B cell (primary cell): ENCODE measurements around the gene KDM3B. TPM values are rescaled to one million over a fixed set of nuclear protein-coding genes. Genes with fewer than 3 reads are reported as not detected.

ENCODE experiments used
- ATAC-seq: fragments of 200-7000 bp; cut with Tn5 transposase; one replicate; pipeline ENCODE4 v1.10.0; 2021; ENCODE audit warnings: low read depth, mild to moderate bottlenecking, moderate number of reproducible peaks, moderate library complexity
- CTCF ChIA-PET: fragments of 350-600 bp; sonication (Branson Sonifier 250); formaldehyde crosslinking; loops from one replicate; lab custom pipeline; 2021; ENCODE audit warnings: antibody characterized with exemption, inconsistent platforms; lab: Charles Lee
- POLR2A ChIA-PET: fragments of 350-600 bp; sonication (Branson Sonifier 250); formaldehyde crosslinking; loops from one replicate; lab custom pipeline; 2021; ENCODE audit warnings: antibody characterized with exemption; lab: Charles Lee
- DNase-seq: peaks from one replicate; pipeline ENCODE4 v3.0.0; 2013
- H2AFZ ChIP-seq: 2 replicates; pipeline ENCODE4 v1.6.1; 2012; ENCODE audit warnings: mild to moderate bottlenecking, low read depth, low read length; ENCODE audit not compliant: insufficient read depth, poor library complexity, severe bottlenecking
- H3K27ac ChIP-seq, 2 donors: 1 replicate in 1 of 2; 2 replicates in 1 of 2; pipeline ENCODE4 v1.5.1; 2012 to 2013; ENCODE audit warnings: low read length in 2 of 2, mild to moderate bottlenecking in 2 of 2, moderate library complexity in 1 of 2
- H3K27me3 ChIP-seq, 4 experiments: fragments of 200-600 bp in 1 of 4; sonication (generic) in 1 of 4; replicated peaks in 1 of 4; 1 replicate in 2 of 4; 2 replicates in 2 of 4; pipeline versions ENCODE4 v1.6.1 to v1.7.0; 2013 to 2016; ENCODE audit warnings: low read length in 3 of 4, mild to moderate bottlenecking in 2 of 4, mixed read lengths in 1 of 4, moderate library complexity in 1 of 4; ENCODE audit not compliant: insufficient read depth in 4 of 4, control insufficient read depth in 3 of 4; ENCODE audit errors: control extremely low read depth in 1 of 4
- H3K36me3 ChIP-seq, 2 experiments: replicated peaks in 1 of 2; 1 replicate in 1 of 2; 2 replicates in 1 of 2; pipeline versions ENCODE4 v1.6.1 to v1.7.1; 2013; ENCODE audit warnings: low read length in 1 of 2; ENCODE audit not compliant: insufficient read depth in 2 of 2, control insufficient read depth in 1 of 2; ENCODE audit errors: control extremely low read depth in 1 of 2, extremely low read depth in 1 of 2
- H3K4me1 ChIP-seq, 2 donors: fragments of 200-600 bp in 1 of 2; sonication (generic) in 1 of 2; 1 replicate in 1 of 2; 2 replicates in 1 of 2; pipeline versions ENCODE4 v1.5.1 to v1.6.1; 2013 to 2017; ENCODE audit warnings: low read length in 2 of 2; ENCODE audit not compliant: control insufficient read depth in 2 of 2, insufficient read depth in 2 of 2
- H3K4me2 ChIP-seq: replicated peaks from 2 replicates; pipeline ENCODE3; 2012; ENCODE audit warnings: mild to moderate bottlenecking, low read depth, low read length; ENCODE audit not compliant: poor library complexity, severe bottlenecking
- H3K4me3 ChIP-seq, 5 experiments: fragments of 200-600 bp in 1 of 5; sonication (generic) in 1 of 5; 1 replicate in 3 of 5; 2 replicates in 2 of 5; pipeline versions ENCODE4 v1.5.1 to v1.7.0; 2011 to 2016; ENCODE audit warnings: low read length in 4 of 5, mild to moderate bottlenecking in 4 of 5, low read depth in 2 of 5, control low read depth in 1 of 5, moderate library complexity in 1 of 5; ENCODE audit not compliant: insufficient read depth in 1 of 5; ENCODE audit errors: control extremely low read depth in 1 of 5, extremely low read depth in 1 of 5
- H3K79me2 ChIP-seq: fragments of 200-600 bp; sonication (generic); one replicate; pipeline ENCODE4 v1.6.0; 2016; ENCODE audit warnings: low read length; ENCODE audit not compliant: control insufficient read depth, insufficient read depth
- H3K9ac ChIP-seq: fragments of 200-600 bp; sonication (generic); 2 replicates; pipeline ENCODE4 v1.6.1; 2017; ENCODE audit warnings: mild to moderate bottlenecking, low read length, moderate library complexity
- H3K9me3 ChIP-seq, 3 donors: one replicate each; pipeline versions ENCODE4 v1.6.1 to v1.7.1; 2013; ENCODE audit warnings: low read length in 2 of 3; ENCODE audit not compliant: control insufficient read depth in 2 of 3, insufficient read depth in 1 of 3; ENCODE audit errors: control extremely low read depth in 1 of 3
- H4K20me1 ChIP-seq: 2 replicates; pipeline ENCODE4 v1.6.0; 2012; ENCODE audit warnings: mild to moderate bottlenecking, low read length; ENCODE audit not compliant: insufficient read depth, control insufficient read depth, poor library complexity, severe bottlenecking
- H3K27ac Mint-ChIP-seq: one replicate; pipeline ENCODE4 v1.8.0; 2021; ENCODE audit warnings: mixed read lengths
- H3K27me3 Mint-ChIP-seq: one replicate; pipeline ENCODE4 v1.8.0; 2021; ENCODE audit warnings: mixed read lengths
- H3K4me1 Mint-ChIP-seq: one replicate; pipeline ENCODE4 v1.8.0; 2021; ENCODE audit warnings: mixed read lengths
- H3K4me3 Mint-ChIP-seq: one replicate; pipeline ENCODE4 v1.8.0; 2021; ENCODE audit warnings: mixed read lengths
- H3K9me3 Mint-ChIP-seq: one replicate; pipeline ENCODE4 v1.8.0; 2022; ENCODE audit warnings: mixed read lengths; ENCODE audit not compliant: insufficient read depth
- CTCF ChIP-seq: fragments of 200-600 bp; IDR thresholded peaks from one replicate; pipeline ENCODE4 v1.8.0; 2022; ENCODE audit warnings: antibody characterized with exemption, mild to moderate bottlenecking
- EZH2 ChIP-seq: IDR thresholded peaks from 2 replicates; pipeline ENCODE4 v1.6.1; 2012; ENCODE audit warnings: borderline replicate concordance, low read depth, mild to moderate bottlenecking, moderate library complexity, low read length; ENCODE audit not compliant: insufficient read depth, poor library complexity, severe bottlenecking
- WGBS: methylation state at CpG from one replicate; pipeline ENCODE4 v1.1.5; 2013; ENCODE audit warnings: missing lambda C conversion rate; ENCODE audit not compliant: insufficient coverage; 5-methylcytosine and 5-hydroxymethylcytosine counted together
- intact Hi-C: fragments of 100-400 bp; cut with micrococcal nuclease; formaldehyde crosslinking; loops from one replicate; pipeline ENCODE4 v1.10.0; 2022
- polyA plus RNA-seq: library from polyadenylated mRNA; depleted of rRNA; stranded (reverse); fragments of >200 nt; gene quantifications from 2 replicates; pipeline ENCODE4 v1.2.3, GENCODE V29; 2012
- total RNA-seq, 2 donors: library from RNA; stranded (reverse); fragments of 120-200 nt in 1 of 2; gene quantifications; 1 replicate in 1 of 2; 2 replicates in 1 of 2; pipeline versions ENCODE4 v1.2.3 to v1.2.4, GENCODE V29; 2013 to 2022

The KDM3B gene
- total and polyA plus RNA-seq, 2 donors (not counting 1 experiment from before 2014, with no cell fraction given): 41.8 to 99.9 TPM

GRCh38 chr5:138385660-138386059, 33.2 kb downstream of the KDM3B start:
- Mint-ChIP-seq H3K4me3 (no peak overlapping the region), H3K27ac (no peak overlapping the region), H3K4me1 (no peaks in the 10 kb centered on the region), H3K27me3 (no peaks in the 10 kb centered on the region), H3K9me3 (no peaks in the 10 kb centered on the region)
- CTCF ChIA-PET: interaction anchor here (0.7 to 1.5 kb wide), 3 partner anchors 17 to 33 kb away, joined by 3 to 4 read pairs (median 3); partner anchors contain the start of gene KDM3B
- ATAC-seq (no peak), DNase-seq (no peak)
- H3K9ac ChIP-seq: no peak overlapping the region
- H3K4me1 ChIP-seq: no peaks in the 10 kb centered on the region
- H3K79me2 ChIP-seq: no peaks in the 10 kb centered on the region
- POLR2A ChIA-PET: no interaction called here
- no peak for TF ChIP-seq CTCF
- TF ChIP-seq EZH2: no peak
- WGBS: 100% methylated on average over 1 of the region's 1 CpG
- no peak overlapping the region for H2AFZ ChIP-seq
- no peak overlapping the region for H3K27ac ChIP-seq
- peaks cover 14 to 59% of the 10 kb centered on the region in 2 experiments for H3K36me3 ChIP-seq
- H4K20me1 ChIP-seq: no peaks in the 10 kb centered on the region
- H3K4me2 ChIP-seq: no peak overlapping the region
- H3K4me3 ChIP-seq: no peak overlapping the region
- H3K27me3 ChIP-seq: no peaks in the 10 kb centered on the region
- intact Hi-C loops: no loop called here
- no peaks in the 10 kb centered on the region for H3K9me3 ChIP-seq

DNA sequence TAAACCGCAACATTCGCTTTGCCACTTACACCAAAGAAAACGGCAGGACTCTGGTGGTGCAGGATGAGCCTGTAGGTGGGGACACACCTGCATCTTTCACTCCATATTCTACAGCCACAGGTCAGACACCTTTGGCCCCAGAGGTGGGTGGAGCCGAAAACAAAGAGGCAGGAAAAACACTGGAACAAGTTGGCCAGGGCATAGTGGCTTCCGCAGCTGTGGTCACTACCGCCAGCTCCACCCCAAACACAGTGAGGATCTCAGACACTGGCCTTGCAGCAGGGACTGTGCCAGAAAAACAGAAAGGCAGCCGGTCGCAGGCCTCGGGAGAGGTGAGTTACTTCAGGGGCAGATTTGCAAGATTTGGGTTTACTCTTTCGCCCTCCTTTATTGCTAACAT, 33.8 kb downstream of the KDM3B start:
- 91% methylated on average over 5 of the region's 10 CpGs for WGBS
- ChIA-PET CTCF (interaction anchor here (0.7 kb wide), 1 partner anchor 33 kb away, joined by 3 read pairs; no protein-coding TSS in a partner anchor), POLR2A (no interaction called here)
- Mint-ChIP-seq H3K27ac (no peak overlapping the region), H3K27me3 (no peaks in the 10 kb centered on the region), H3K4me3 (no peak overlapping the region), H3K9me3 (no peaks in the 10 kb centered on the region), H3K4me1 (no peaks in the 10 kb centered on the region)
- Histone ChIP-seq H3K4me3 (no peak overlapping the region), H3K27ac (no peak overlapping the region), H3K79me2 (no peaks in the 10 kb centered on the region), H3K36me3 (peaks cover 12 to 60% of the 10 kb centered on the region in 2 experiments), H3K4me1 (no peaks in the 10 kb centered on the region), H3K9me3 (no peaks in the 10 kb centered on the region), H3K27me3 (no peaks in the 10 kb centered on the region), H3K4me2 (no peak overlapping the region), H3K9ac (no peak overlapping the region), H4K20me1 (no peaks in the 10 kb centered on the region), H2AFZ (no peak overlapping the region)
- intact Hi-C loops: no loop called here
- TF ChIP-seq EZH2 (no peak), CTCF (no peak)
- no peak for ATAC-seq
- DNase-seq: no peak
